Activated B cell treated with CpG ODN at 0.5 μM for 24 hours (primary cell): ENCODE measurements around the gene SLAMF9. TPM values are rescaled to one million over a fixed set of nuclear protein-coding genes. Genes with fewer than 3 reads are reported as not detected.

Experiments
- ATAC-seq: fragments of 200-7000 bp; cut with Tn5 transposase; one replicate; pipeline ENCODE4 v1.10.0; 2021; ENCODE audit warnings: low read depth, mild to moderate bottlenecking, moderate library complexity
- CTCF ChIA-PET: fragments of 350-600 bp; sonication (Branson Sonifier 250); formaldehyde crosslinking; loops from one replicate; lab custom pipeline; 2021; ENCODE audit warnings: antibody characterized with exemption; lab: Charles Lee
- POLR2A ChIA-PET: fragments of 350-600 bp; sonication (Branson Sonifier 250); formaldehyde crosslinking; loops from one replicate; lab custom pipeline; 2021; ENCODE audit warnings: antibody characterized with exemption; lab: Charles Lee
- DNase-seq: peaks from one replicate; pipeline ENCODE4 v3.0.0; 2022
- H3K27ac Mint-ChIP-seq: one replicate; pipeline ENCODE4 v1.8.0; 2020; ENCODE audit warnings: mixed read lengths
- H3K27me3 Mint-ChIP-seq: one replicate; pipeline ENCODE4 v1.8.0; 2021; ENCODE audit warnings: mixed read lengths
- H3K36me3 Mint-ChIP-seq: one replicate; pipeline ENCODE4 v1.8.0; 2021; ENCODE audit warnings: low read depth, mixed read lengths
- H3K4me1 Mint-ChIP-seq: one replicate; pipeline ENCODE4 v1.8.0; 2021; ENCODE audit warnings: mixed read lengths
- H3K4me3 Mint-ChIP-seq: one replicate; pipeline ENCODE4 v1.8.0; 2020; ENCODE audit warnings: mild to moderate bottlenecking, mixed read lengths
- H3K9me3 Mint-ChIP-seq: one replicate; pipeline ENCODE4 v1.8.0; 2020; ENCODE audit warnings: mixed read lengths
- intact Hi-C: fragments of 100-400 bp; cut with micrococcal nuclease; formaldehyde crosslinking; loops from one replicate; pipeline ENCODE4 v1.15.1; 2024
- total RNA-seq: library from RNA; stranded (reverse); gene quantifications from 2 replicates; pipeline ENCODE4 v1.2.3, GENCODE V29; 2022
- TF ChIP-seq, protein P1 (sequence below): fragments of 200-600 bp; IDR thresholded peaks from one replicate; pipeline ENCODE4 v1.8.0; 2022; ENCODE audit warnings: antibody characterized with exemption, mild to moderate bottlenecking

Gene SLAMF9
- total RNA-seq, 1 donor from 2014 or later, result not detected

DNA sequence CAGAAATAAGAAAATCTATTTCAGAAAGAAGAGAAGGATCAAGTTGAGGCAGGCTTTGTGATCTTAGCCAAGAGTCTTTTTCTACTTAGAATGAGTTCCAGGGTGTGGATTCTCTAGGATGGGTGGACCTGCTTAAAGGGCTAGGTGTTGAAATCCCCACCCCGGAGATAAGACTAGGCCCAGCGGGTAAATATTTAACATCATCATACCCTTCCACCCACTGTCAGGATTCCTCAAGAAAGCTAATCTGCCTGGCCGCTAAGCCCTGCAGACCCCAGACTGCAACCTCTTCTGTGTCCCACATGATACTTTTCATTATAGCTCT is 14.4 kb downstream of the SLAMF9 start:
- no peak for ATAC-seq
- H3K9me3 Mint-ChIP-seq, result no peaks in the 10 kb centered on the region
- TF ChIP-seq, protein P1, sequence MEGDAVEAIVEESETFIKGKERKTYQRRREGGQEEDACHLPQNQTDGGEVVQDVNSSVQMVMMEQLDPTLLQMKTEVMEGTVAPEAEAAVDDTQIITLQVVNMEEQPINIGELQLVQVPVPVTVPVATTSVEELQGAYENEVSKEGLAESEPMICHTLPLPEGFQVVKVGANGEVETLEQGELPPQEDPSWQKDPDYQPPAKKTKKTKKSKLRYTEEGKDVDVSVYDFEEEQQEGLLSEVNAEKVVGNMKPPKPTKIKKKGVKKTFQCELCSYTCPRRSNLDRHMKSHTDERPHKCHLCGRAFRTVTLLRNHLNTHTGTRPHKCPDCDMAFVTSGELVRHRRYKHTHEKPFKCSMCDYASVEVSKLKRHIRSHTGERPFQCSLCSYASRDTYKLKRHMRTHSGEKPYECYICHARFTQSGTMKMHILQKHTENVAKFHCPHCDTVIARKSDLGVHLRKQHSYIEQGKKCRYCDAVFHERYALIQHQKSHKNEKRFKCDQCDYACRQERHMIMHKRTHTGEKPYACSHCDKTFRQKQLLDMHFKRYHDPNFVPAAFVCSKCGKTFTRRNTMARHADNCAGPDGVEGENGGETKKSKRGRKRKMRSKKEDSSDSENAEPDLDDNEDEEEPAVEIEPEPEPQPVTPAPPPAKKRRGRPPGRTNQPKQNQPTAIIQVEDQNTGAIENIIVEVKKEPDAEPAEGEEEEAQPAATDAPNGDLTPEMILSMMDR, result no peak
- no peak overlapping the region for H3K27ac Mint-ChIP-seq
- ChIA-PET CTCF (interaction anchor here (0.6 to 7.6 kb wide), 4 partner anchors 50 to 280 kb away, joined by 3 to 76 read pairs (median 4); no protein-coding TSS in a partner anchor), POLR2A (no interaction called here)
- no peaks in the 10 kb centered on the region for H3K36me3 Mint-ChIP-seq
- no peak overlapping the region for H3K4me3 Mint-ChIP-seq
- intact Hi-C loops, result no loop called here
- peaks cover 19% of the 10 kb centered on the region for H3K27me3 Mint-ChIP-seq
- H3K4me1 Mint-ChIP-seq, result peaks cover 45% of the 10 kb centered on the region
- DNase-seq, result no peak

DNA sequence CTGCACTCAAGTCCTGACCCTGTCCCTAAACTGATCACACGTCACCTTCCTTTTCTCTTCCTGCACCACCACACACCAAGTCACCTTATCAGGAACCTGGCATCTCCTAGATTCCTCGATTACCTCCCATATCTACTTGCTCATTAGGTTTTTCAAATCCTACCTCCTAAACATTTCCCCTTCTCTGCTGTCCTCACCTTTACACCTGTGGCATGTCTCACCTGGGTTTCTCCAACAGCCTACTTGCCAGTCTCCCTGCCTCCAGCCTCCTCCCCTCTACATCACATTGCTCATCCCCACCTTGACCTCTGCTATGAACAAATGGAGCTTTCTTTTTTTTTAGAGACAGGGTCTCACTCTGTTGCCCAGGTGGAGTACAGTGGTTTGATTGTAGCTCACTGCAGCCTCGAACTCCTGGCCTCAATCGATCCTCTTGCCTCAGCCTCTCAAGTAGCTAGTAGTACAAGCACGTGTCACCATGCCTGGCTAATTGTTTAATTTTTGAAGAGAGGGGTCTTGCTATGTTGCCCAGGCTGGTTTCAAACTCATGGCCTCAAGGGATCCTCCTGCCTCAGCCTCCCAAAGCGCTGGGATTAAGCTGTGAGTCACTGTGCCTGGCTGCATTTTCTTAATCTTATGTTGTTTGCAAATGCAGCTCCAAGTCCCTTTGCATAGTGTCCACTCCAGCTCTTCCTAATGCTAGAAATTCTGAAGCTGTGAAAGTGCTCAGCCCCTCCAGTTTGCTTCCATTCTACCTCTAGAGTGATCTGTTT is 14.9 kb downstream of the SLAMF9 start:
- Mint-ChIP-seq H3K27me3 (peaks cover 14% of the 10 kb centered on the region), H3K27ac (no peak overlapping the region), H3K36me3 (no peaks in the 10 kb centered on the region), H3K4me3 (no peak overlapping the region), H3K4me1 (peaks cover 45% of the 10 kb centered on the region), H3K9me3 (no peaks in the 10 kb centered on the region)
- intact Hi-C loops, result no loop called here
- POLR2A ChIA-PET, result no interaction called here
- ATAC-seq (no peak), DNase-seq (no peak)
- CTCF ChIA-PET, result interaction anchor here (0.6 to 7.6 kb wide), 3 partner anchors 49 to 138 kb away, joined by 3 to 76 read pairs (median 4); no protein-coding TSS in a partner anchor
- TF ChIP-seq, protein P1, result no peak

DNA sequence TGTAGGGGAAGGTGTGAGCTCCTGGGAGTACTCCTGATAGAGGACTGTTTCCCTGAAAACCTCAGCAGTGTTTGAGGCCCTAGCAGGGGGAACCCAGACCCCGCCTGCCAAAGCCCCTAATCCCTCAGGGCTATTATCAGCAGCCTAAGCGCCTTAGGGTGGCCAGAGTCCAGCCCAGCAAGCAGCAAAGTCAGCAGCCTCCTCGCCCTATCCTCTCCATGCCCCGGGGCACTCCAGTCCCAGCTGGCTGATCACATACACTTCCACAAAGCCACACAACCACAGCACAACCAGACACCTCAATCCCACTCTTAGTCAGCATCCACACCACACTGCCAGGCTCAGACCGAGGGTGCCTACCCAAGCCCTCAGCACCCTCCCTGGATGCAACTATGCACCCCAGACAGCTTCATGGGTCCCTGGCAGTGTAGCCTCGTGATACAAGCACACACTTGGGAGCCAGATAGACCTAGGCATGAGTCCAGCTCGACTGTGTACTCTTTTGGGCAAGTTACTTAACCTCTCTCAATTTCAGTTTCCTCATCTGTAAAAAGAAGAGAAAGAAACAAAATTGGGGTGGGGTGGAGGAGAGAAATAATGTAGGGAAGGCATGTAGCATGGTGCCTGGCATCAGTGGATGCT is 15.7 kb downstream of the SLAMF9 start:
- H3K36me3 Mint-ChIP-seq, result no peaks in the 10 kb centered on the region
- H3K27ac Mint-ChIP-seq, result no peak overlapping the region
- ATAC-seq, result no peak
- peaks cover 45% of the 10 kb centered on the region for H3K4me1 Mint-ChIP-seq
- H3K27me3 Mint-ChIP-seq, result peaks cover 10% of the 10 kb centered on the region
- H3K4me3 Mint-ChIP-seq, result no peak overlapping the region
- no peak for DNase-seq
- intact Hi-C loops, result no loop called here
- TF ChIP-seq, protein P1, result no peak
- no peaks in the 10 kb centered on the region for H3K9me3 Mint-ChIP-seq
- ChIA-PET POLR2A (no interaction called here), CTCF (interaction anchor here (1.2 to 7.6 kb wide), 2 partner anchors 68 to 147 kb away, joined by 4 to 76 read pairs; no protein-coding TSS in a partner anchor)

DNA sequence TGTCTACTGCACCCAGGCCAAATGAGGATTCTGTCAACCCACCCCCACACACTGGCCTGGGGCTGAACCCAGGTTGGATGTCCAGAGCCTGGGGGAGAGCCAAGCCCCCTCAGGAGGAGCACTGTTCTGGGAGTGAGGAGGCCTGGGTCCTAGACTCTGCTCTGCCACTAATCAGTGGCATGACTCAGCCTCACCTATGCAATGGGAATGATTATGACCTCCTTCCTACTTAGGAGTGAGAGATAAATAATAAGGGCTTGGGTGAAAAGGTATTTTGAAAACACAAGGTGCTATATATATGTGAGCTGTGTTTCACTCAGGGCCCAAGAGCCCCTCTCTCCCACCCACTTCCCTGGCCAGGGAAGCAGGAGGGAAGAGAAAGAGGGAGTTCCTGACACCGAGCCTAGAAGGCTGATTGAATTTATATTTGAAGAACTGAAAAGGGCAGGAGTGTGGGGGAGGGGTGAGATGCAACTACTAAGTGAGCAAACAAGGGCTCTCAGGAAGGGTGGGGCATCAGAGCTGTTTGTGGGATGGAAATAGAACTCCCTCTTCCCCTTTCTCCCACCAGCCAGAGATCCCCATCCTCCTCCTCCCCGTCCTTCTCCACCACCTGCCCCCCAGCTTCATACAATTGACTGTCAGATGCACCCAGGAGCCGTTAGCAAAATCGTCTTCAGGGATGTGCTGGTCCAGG is 16.8 kb downstream of the SLAMF9 start:
- Mint-ChIP-seq H3K27ac (no peak overlapping the region), H3K4me1 (peaks cover 45% of the 10 kb centered on the region)
- CTCF ChIA-PET, result interaction anchor here (1.0 to 7.6 kb wide), 4 partner anchors 28 to 148 kb away, joined by 3 to 76 read pairs (median 4); no protein-coding TSS in a partner anchor

More for the DNA sequence above, 16.8 kb downstream of the SLAMF9 start:
- Mint-ChIP-seq H3K4me3 (peak overlapping the region; percentile 37), H3K27me3 (peaks cover 4% of the 10 kb centered on the region), H3K36me3 (no peaks in the 10 kb centered on the region), H3K9me3 (no peaks in the 10 kb centered on the region)
- TF ChIP-seq, protein P1, result no peak
- POLR2A ChIA-PET, result interaction anchor here (0.8 to 1.5 kb wide), 2 partner anchors 12 to 14 kb away, joined by 3 to 4 read pairs; no protein-coding TSS in a partner anchor
- intact Hi-C loops, result loop anchor here (2.0 kb wide), 2 partner anchors 16 to 138 kb away; no protein-coding TSS in a partner anchor
- DNase-seq (no peak), ATAC-seq (no peak)
